Stimulated activated CD8-positive, alpha-beta memory T cell treated with anti-CD3 and anti-CD28 coated beads, Interleukin-4, amount 100 ng/mL, for 1 hour (primary cell): ENCODE data around the gene PFDN2.
"Not testable (repeated sequence)": the region's sequence is repeated elsewhere in the genome, so short reads cannot be mapped to it uniquely, and the experiment has no call there.

Experiments
- DNase-seq, 2 donors: peaks; one replicate each; pipeline ENCODE4 v3.0.0-alpha.2; 2020; ENCODE audit warnings: low read depth in 2 of 2, low spot score in 1 of 2

Gene PFDN2

GRCh38 chr1:161082996-161083747 is 34.7 kb downstream of the PFDN2 start:
- DNase-seq, result no peak

- DNase-seq, result no peak
Measured at GRCh38 chr1:161082483-161082882, 35.4 kb downstream of the PFDN2 start.

GRCh38 chr1:161081519-161081918 is 36.3 kb downstream of the PFDN2 start:
- DNase-seq, result no peak

- DNase-seq, result no peak
Measured at GRCh38 chr1:161080441-161081405, 37.1 kb downstream of the PFDN2 start.

- no peak for DNase-seq
Measured at GRCh38 chr1:161079436-161080110, 38.3 kb downstream of the PFDN2 start.

GRCh38 chr1:161077426-161077825 is 40.4 kb downstream of the PFDN2 start:
- no peak for DNase-seq

- no peak for DNase-seq
Measured at GRCh38 chr1:161076410-161076809, 41.4 kb downstream of the PFDN2 start.

GRCh38 chr1:161074676-161075368 is 43.0 kb downstream of the PFDN2 start:
- no peak for DNase-seq

GRCh38 chr1:161073474-161074121 is 44.2 kb downstream of the PFDN2 start:
- DNase-seq, result no peak

- no peak for DNase-seq
Measured at GRCh38 chr1:161072751-161073449, 44.9 kb downstream of the PFDN2 start.

GRCh38 chr1:161071886-161072371 is 45.9 kb downstream of the PFDN2 start:
- peak in 1 of 2 donors; percentile 34 for DNase-seq

GRCh38 chr1:161070761-161071160 is 47.1 kb downstream of the PFDN2 start:
- no peak for DNase-seq

GRCh38 chr1:161069731-161070270 is 48.0 kb downstream of the PFDN2 start, which contains the start of gene ARHGAP30:
ARHGAP30 (minus strand) TSS chr1:161069891; CDS start chr1:161069624, 267 bp downstream.
- DNase-seq, result peak; percentile 54 to 67

- no peak for DNase-seq
Measured at GRCh38 chr1:161069241-161069640, 48.6 kb downstream of the PFDN2 start.

- peak; percentile 49 to 65 for DNase-seq
Measured at GRCh38 chr1:161068306-161069234, 49.3 kb downstream of the PFDN2 start.

GRCh38 chr1:161066694-161067093 is 51.1 kb downstream of the PFDN2 start:
- no peak for DNase-seq

- not testable (repeated sequence) for DNase-seq
Measured at GRCh38 chr1:161065681-161066080, 52.2 kb downstream of the PFDN2 start.

GRCh38 chr1:161063936-161064335 is 53.9 kb downstream of the PFDN2 start:
- not testable (repeated sequence) for DNase-seq
